GM21786 (cell line): Measurements from ENCODE around the gene MBP.

Experiments
- ATAC-seq: cut with Tn5 transposase; IDR thresholded peaks from one replicate; pipeline ENCODE4 v1.9.1; 2021; ENCODE audit not compliant: unreplicated experiment

The MBP gene

GRCh38 chr18:77135339-77136075 lies 2.9 kb upstream of the MBP start:
- ATAC-seq = no peak

- no peak for ATAC-seq
Observed at GRCh38 chr18:77134611-77135010, 2.0 kb upstream of the MBP start.

GRCh38 chr18:77133835-77134496 lies 1.4 kb upstream of the MBP start:
- no peak for ATAC-seq

GRCh38 chr18:77133051-77133834 lies 660 bp upstream of the MBP start:
- no peak for ATAC-seq

GRCh38 chr18:77131652-77132368 lies 773 bp downstream of the MBP start:
- peak; percentile 40 for ATAC-seq

GRCh38 chr18:77131100-77131651 lies 1.4 kb downstream of the MBP start:
- ATAC-seq = no peak

- ATAC-seq = no peak
Observed at GRCh38 chr18:77130229-77131099, 2.1 kb downstream of the MBP start.

GRCh38 chr18:77129150-77129551 lies 3.4 kb downstream of the MBP start:
- ATAC-seq = no peak

GRCh38 chr18:77127769-77128671 lies 4.6 kb downstream of the MBP start:
- ATAC-seq = peak; percentile 34

GRCh38 chr18:77124452-77124922 lies 8.1 kb downstream of the MBP start:
- peak; percentile 58 for ATAC-seq

- no peak for ATAC-seq
Observed at GRCh38 chr18:77123320-77124231, 9.0 kb downstream of the MBP start.

GRCh38 chr18:77121523-77121922 lies 11.1 kb downstream of the MBP start:
- no peak for ATAC-seq

GRCh38 chr18:77119851-77120491 lies 12.6 kb downstream of the MBP start:
- ATAC-seq = no peak

- ATAC-seq = no peak
Observed at GRCh38 chr18:77119101-77119850, 13.3 kb downstream of the MBP start.

- ATAC-seq = no peak
Observed at GRCh38 chr18:77118256-77119090, 14.1 kb downstream of the MBP start.
